Activated naive CD4-positive, alpha-beta T cell treated with anti-CD3 and anti-CD28 coated beads, Interleukin-2, amount 50 U/mL, for 16 hours (primary cell): Measurements from ENCODE around the gene ARHGEF37.
A peak's percentile ranks its signal among the peaks of the same experiment; 100 is the strongest.

Source experiments
- DNase-seq: peaks from one replicate; pipeline ENCODE4 v3.0.0-alpha.2; 2020

The ARHGEF37 gene

DNA sequence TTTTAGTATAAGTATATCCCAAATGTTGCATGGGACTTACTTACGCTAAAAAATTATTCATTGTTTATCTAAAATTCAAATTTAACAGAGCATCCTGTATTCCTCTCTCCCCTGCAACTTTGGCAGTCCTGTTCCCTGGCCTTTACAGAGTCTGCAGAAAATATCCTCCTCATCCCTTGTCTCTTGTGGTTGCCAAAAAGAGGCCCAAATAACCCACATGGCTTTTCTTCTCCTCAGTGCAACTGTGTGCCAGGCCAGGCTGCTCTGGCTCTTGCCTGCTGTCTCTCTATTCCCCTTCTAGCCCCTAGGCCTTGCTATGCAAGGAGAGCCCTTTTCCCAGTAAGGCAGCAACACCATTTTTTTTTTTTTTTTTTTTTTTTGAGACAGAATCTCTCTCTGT lies 23.0 kb downstream of the ARHGEF37 start:
- DNase-seq, result no peak

GRCh38 chr5:149605354-149605997 lies 24.2 kb downstream of the ARHGEF37 start:
- no peak for DNase-seq

GRCh38 chr5:149605998-149606724 lies 24.9 kb downstream of the ARHGEF37 start:
- no peak for DNase-seq

GRCh38 chr5:149608936-149609545 lies 27.7 kb downstream of the ARHGEF37 start:
- no peak for DNase-seq

- DNase-seq, result no peak
These were observed 28.4 kb downstream of the ARHGEF37 start for GRCh38 chr5:149609640-149610219.

DNA sequence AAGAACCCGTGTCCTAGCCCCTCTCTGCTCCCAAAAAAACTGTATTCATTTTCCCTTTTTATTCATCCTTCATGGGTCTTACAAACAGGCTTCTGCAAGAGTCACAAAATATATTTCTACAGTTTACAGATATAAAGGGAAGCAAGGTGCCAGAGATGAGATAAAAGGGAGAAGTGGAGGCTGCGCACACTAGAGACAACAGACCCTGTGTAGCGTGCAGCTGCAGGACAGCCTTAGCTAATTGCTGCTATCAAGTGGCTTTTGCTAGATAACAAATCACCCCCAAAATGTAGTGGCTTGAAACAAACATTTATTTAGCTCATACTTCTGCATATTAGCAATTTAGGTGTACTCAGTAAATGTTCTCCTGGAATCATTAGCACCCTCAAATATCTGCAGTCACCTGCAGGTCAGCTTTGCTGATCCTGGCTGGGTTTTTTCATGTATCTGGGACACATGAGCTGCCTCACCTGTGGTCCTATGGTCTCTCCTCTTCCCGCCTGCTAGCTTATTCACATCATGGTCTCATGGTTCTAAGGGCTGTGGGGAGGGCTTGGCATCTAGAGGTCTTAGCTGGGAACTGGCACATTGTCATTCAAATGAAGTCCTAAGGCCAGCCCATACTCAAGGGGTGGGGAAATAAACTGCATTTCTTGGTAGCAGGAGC lies 29.4 kb downstream of the ARHGEF37 start:
- no peak for DNase-seq

GRCh38 chr5:149611326-149611725 lies 30.0 kb downstream of the ARHGEF37 start:
- DNase-seq, result no peak

- DNase-seq, result no peak
These were observed 33.0 kb downstream of the ARHGEF37 start for GRCh38 chr5:149614034-149614907.

DNA sequence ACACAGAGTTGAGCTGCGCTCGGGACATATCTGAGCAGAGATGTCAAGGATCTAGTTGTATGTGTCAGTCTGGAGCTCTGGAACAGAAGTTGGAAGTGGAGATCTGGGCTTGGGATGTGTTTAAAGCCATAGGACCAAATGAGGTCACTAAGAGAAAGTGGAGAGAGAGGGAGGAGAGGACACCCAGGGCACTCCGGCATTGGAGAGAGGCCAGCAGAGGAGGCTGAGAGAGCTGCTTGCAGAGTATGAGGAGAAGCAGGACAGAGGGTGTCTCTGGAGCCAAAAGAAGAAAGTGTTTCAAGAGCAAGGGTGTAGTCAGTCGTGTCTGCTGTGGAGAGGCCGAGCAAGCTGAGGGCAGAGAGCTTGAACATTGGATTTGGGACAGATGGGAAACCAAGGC lies 34.7 kb downstream of the ARHGEF37 start:
- no peak for DNase-seq

DNA sequence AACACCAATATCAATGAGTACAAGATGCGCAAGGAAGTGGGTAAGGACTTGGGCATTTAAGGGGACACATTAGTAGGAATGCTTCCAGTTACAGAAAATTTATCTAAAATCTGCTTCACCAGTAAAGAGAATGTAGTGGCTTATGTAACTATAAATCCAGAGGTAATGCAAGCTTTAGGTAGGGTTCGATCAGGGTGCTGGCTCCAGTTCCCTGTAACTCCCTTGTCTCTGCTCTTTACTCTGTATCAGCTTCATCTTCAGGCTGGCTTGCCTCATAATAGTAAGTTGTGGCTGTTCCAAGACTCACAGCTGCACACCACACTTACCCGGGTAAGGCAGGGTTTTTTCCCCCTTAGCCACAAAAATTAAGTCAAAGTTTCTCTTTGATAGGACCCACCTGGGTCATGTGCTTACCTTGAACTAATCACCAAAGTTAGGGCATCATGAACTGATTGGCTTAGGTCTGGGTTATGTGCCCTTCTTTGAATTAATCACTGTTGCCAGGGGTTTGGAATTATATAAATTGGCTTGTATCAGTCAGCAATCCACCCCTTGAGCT lies 35.5 kb downstream of the ARHGEF37 start:
- DNase-seq, result no peak

DNA sequence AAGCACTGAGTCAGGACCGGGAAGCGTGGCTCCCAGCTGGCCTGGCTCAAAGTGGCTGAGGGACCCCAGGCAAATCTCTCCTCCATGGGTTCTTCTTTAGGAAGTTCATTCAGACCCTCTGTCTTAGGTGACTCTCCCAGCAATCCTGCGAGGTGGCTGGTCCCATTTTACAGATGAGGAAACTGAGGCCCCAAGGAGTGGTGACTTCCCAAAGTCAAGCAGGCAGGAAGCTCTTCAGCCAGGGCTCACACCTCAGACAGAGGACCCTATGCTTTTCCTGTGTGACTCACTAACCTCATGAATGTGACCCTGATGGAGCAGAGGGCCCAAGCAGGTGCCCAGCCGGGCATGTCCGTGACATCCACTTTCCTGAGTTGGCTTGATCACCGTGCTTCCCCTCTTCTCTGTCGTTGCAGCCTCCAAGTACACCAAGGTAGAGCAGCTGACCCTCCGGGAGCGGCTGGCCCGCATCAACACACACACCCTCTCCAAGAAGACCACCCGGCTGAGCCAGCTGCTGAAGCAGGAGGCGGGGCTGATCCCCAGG lies 36.5 kb downstream of the ARHGEF37 start:
- DNase-seq, result no peak

DNA sequence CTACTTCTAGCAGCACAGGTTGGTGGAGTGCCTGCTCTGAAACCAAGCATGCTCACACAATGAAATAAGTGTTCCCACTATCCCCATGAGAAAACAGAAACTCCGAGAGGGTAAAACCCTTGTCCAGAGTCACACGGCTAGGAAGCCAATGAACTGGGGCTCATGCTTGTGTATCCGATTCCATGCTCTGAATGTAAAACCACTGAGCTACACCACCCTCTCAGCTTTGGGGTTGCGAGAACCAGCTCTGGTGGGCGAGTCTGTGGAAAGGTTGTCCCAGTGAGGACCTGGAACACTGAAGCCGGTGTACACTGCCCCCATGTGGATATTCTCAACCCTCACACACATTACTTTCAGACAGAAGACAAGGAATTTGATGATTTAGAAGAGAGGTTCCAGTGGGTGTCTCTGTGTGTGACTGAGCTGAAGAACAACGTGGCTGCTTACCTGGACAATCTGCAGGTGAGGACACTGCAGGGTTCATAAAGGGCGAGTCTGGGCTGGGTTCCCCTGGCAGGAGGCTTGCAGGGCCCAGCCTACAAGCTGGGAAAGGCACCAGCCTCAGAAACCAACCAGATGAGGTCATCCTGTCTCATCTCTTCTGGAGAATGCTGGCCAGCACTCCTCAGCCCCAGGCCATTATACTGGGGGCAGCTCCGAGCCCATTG lies 37.4 kb downstream of the ARHGEF37 start:
- DNase-seq, result peak; percentile 19

- DNase-seq, result no peak
These were observed 40.3 kb downstream of the ARHGEF37 start for GRCh38 chr5:149621415-149622098.

DNA sequence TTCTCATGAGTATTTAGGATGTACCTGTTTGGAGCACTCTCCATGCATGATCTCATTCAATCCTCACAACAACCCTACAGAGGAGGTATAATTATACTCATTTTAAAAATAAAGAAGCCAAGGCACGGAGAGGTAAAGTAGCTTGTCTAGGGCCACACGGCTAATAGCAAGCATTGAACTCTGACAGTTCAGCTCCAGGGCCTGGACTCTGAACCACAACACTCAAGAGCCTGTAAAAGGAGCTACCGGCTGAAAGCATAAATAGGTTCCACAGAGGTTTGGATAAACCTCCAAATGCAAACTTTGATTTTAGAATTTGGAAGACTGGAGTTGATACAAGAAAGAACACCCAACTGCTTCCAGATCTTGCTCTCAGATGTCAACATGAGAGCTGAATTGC lies 41.2 kb downstream of the ARHGEF37 start:
- no peak for DNase-seq

GRCh38 chr5:149623473-149623872 lies 42.2 kb downstream of the ARHGEF37 start:
- no peak for DNase-seq

- DNase-seq, result no peak
These were observed 45.8 kb downstream of the ARHGEF37 start for GRCh38 chr5:149627070-149627469.

DNA sequence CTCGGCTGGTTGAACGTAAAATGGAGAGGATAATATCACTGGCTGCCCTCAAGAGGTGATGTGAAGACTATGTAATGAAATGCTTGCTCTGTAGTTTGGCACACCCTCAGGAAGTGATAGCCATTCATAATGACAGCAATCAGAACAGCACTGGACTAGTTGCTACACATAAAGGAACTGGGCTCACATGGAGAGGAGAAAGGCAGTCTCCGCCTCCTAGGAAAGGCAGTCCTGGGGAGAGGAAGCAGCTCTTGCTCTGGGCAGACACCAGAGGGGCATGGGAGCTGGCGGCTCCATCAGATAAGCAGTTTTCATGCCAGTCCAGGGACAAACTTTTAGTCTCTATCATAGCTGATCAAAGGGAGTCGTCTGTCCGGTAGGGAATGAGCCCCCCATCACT lies 46.9 kb downstream of the ARHGEF37 start:
- no peak for DNase-seq

- no peak for DNase-seq
These were observed 47.6 kb downstream of the ARHGEF37 start for GRCh38 chr5:149628846-149629388.

GRCh38 chr5:149629421-149629820 lies 48.1 kb downstream of the ARHGEF37 start:
- DNase-seq, result no peak

DNA sequence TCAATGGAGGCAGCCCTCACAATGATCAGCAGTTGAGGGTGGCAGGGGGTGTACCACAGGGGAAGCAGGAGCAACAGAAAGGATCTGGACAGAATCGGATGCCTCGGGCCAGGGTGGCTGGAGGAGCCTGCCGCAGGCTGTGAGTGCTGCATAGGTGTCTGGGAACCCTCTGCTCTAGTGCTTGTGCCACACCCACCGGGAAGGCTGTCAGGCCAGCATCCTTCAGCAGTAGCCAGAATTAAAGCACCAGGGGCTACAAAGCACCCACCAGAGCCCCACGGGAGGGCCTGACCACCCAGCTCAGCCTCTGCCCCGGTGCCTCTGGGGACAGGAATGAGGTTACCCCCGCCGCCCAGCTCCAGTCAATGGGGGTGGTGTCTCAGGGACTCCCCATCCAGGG lies 49.0 kb downstream of the ARHGEF37 start:
- no peak for DNase-seq
